ENCODE data around the gene RPL5.
A peak's percentile ranks its signal among the peaks of the same experiment; 100 is the strongest.

The RPL5 gene

DNA sequence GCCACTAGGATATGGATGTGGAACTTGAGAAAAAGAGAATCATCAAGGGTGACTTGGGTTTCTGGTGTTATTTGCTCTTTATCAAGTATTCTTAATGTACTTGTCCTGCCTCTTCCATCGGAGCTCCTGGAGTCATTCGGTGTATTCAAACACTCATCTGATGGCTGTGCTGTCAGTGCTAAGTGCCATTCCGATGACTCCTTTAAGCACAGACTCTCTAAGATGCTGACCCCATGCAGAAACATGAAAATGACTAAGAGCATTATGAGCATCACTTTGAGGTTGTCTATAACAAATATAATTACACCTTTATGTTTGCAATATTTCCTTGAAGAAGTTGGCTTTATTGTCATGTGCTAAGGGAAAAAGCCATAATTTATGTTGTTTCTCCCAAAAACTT is 11.3 kb upstream of the RPL5 start:
- TF ChIP-seq, protein P1, sequence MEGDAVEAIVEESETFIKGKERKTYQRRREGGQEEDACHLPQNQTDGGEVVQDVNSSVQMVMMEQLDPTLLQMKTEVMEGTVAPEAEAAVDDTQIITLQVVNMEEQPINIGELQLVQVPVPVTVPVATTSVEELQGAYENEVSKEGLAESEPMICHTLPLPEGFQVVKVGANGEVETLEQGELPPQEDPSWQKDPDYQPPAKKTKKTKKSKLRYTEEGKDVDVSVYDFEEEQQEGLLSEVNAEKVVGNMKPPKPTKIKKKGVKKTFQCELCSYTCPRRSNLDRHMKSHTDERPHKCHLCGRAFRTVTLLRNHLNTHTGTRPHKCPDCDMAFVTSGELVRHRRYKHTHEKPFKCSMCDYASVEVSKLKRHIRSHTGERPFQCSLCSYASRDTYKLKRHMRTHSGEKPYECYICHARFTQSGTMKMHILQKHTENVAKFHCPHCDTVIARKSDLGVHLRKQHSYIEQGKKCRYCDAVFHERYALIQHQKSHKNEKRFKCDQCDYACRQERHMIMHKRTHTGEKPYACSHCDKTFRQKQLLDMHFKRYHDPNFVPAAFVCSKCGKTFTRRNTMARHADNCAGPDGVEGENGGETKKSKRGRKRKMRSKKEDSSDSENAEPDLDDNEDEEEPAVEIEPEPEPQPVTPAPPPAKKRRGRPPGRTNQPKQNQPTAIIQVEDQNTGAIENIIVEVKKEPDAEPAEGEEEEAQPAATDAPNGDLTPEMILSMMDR (IDR thresholded peaks at IDR 0.05; ENCODE audit: borderline replicate concordance, insufficient read depth, low read depth, low read length), result no peak
- H3K4me3 ChIP-seq (ENCODE audit: low read depth, low read length), result no peak overlapping the region

DNA sequence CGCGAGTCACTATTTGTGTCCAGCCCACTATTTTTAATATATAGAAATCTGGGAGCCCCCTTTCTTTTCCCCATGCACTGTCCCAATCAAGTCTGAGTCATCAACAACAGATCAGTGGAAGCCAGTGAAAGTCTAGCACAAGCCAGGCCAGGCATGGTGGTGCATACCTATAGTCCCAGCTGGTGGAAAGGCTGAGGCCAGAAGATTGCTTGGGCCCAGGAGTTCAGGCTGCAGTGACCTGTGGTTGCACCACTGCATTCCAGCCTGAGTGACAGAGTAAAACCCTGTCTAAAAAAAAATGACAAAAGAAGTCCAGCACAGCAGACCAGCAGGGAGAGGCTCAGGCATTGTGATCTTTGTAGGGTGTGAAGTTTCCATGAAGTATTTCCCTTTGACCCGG is 9.0 kb upstream of the RPL5 start:
- no peak overlapping the region for H3K4me3 ChIP-seq (ENCODE audit: low read depth, low read length)
- TF ChIP-seq, protein P1 (IDR thresholded peaks at IDR 0.05; ENCODE audit: borderline replicate concordance, insufficient read depth, low read depth, low read length), result no peak

DNA sequence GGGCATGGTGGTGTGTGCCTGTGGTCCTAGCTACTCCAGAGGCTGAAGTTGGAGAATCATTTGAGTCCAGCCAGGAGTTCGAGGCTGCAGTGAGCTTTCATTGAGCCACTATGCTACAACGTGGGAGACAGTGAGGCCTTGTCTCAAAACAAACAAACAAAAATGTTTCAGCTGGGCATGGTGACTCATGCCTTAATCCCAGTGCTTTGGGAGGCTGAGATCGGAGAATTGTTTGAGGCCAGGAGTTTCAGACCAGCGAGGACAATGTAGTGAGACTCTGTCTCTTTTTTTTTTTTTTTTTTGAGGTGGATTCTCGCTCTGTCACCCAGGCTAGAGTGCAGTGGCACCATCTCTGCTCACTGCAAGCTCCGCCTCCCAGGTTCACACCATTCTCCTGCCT is 5.0 kb upstream of the RPL5 start:
- TF ChIP-seq, protein P1 (IDR thresholded peaks at IDR 0.05; ENCODE audit: borderline replicate concordance, insufficient read depth, low read depth, low read length), result no peak
- no peak overlapping the region for H3K4me3 ChIP-seq (ENCODE audit: low read depth, low read length)

DNA sequence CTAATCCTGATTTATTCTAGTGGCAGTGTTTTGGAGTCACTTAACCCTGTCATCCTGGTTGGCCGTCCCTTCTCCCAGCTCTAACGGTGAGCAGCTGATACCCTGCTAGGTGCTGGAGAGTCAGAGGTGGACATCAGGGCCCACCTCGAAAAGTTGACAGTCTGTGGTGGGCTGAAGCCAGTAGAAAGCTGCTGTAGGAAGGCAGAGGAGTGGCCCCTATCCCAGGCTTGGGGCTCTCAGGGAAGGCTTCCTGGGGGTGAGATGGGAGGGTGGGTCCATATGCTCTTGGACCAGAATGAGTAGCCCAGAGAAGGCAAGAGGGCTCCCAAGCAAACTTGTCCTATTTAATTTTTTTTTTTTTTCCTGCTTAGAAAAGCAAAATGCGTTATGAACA is 475 bp upstream of the RPL5 start:
- TF ChIP-seq, protein P1 (IDR thresholded peaks at IDR 0.05; ENCODE audit: borderline replicate concordance, insufficient read depth, low read depth, low read length), result no peak

DNA sequence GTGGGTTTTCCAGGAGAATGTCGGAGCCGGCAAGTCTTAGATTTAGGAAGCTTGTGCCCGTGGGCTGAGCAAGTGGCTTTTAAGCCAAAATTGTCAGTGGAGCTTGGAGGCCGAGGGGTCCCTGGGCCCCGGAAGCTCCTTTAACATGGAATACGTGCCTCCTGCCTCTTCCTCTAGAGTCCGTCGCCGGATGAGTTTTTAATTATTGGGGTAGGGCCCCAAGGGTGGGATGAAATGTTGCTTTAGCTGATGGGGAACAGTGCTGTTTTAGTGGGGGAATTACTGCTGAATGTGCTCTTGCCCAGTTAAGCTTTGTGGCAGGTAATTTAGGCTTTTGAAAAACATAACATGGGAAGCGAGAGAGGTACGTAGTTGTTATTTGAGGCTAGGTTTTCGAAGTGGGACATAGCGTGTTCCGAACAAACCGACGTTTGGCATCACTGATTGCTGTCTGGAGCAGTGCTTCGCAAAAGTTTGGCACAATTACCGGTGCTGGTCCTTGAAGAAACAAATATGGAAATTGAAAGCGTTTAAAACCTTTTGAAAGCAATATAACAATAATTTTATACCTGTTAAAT is 786 bp downstream of the RPL5 start:
- H3K4me3 ChIP-seq (ENCODE audit: low read depth, low read length), result peak overlapping the region; percentile 78
- TF ChIP-seq, protein P1 (IDR thresholded peaks at IDR 0.05; ENCODE audit: borderline replicate concordance, insufficient read depth, low read depth, low read length), result no peak

More for the DNA sequence above, 475 bp upstream of the RPL5 start:
- H3K4me3 ChIP-seq (ENCODE audit: low read depth, low read length), result no peak overlapping the region

DNA sequence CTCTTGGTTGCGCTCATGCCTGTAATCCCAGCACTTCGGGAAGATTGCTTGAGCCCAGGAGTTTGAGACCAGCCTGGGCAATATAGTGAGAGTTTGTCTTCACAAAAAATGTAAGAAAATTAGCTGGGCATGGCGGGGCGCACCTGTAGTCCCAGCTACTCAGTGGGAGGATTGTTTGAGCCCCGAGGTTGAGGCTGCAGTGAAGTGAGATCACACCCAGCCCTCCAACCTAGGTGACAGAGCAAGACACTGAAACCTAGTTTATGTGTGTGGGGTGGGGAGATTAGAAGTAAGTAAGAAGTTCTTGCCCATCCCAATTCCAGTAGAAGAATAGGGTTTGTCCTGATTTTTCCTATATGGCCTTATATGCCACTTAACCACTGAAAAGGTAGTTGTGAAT is 2.0 kb downstream of the RPL5 start:
- TF ChIP-seq, protein P1 (IDR thresholded peaks at IDR 0.05; ENCODE audit: borderline replicate concordance, insufficient read depth, low read depth, low read length), result no peak
- H3K4me3 ChIP-seq (ENCODE audit: low read depth, low read length), result peak overlapping the region; percentile 78

DNA sequence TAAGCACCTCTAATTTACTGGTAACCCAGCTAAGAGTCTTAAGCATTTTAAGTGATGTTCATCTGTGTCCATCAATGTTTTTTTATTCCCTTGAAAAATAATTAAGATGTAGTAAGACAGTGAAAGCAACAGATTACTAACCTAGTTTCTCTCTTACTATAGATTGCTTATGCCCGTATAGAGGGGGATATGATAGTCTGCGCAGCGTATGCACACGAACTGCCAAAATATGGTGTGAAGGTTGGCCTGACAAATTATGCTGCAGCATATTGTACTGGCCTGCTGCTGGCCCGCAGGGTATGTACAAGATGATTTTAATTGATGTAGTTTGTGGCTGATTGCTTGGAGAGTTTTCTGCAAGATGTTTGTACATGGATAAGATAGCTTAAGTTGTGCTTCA is 2.8 kb downstream of the RPL5 start:
- no peak overlapping the region for H3K4me3 ChIP-seq (ENCODE audit: low read depth, low read length)
- TF ChIP-seq, protein P1 (IDR thresholded peaks at IDR 0.05; ENCODE audit: borderline replicate concordance, insufficient read depth, low read depth, low read length), result no peak

Measured in GM12875 (cell line).